GM12874 (cell line): ENCODE results near the gene SLC2A1.

Experiments
- TF ChIP-seq, protein P1 (sequence below): IDR thresholded peaks from 2 replicates; pipeline ENCODE4 v1.5.1; 2011; ENCODE audit warnings: low read depth, mild to moderate bottlenecking, control low read depth, low read length, moderate library complexity; ENCODE audit not compliant: insufficient read depth

SLC2A1 gene

GRCh38 chr1:42979036-42979430 is 20.4 kb upstream of the SLC2A1 start:
- TF ChIP-seq, protein P1, sequence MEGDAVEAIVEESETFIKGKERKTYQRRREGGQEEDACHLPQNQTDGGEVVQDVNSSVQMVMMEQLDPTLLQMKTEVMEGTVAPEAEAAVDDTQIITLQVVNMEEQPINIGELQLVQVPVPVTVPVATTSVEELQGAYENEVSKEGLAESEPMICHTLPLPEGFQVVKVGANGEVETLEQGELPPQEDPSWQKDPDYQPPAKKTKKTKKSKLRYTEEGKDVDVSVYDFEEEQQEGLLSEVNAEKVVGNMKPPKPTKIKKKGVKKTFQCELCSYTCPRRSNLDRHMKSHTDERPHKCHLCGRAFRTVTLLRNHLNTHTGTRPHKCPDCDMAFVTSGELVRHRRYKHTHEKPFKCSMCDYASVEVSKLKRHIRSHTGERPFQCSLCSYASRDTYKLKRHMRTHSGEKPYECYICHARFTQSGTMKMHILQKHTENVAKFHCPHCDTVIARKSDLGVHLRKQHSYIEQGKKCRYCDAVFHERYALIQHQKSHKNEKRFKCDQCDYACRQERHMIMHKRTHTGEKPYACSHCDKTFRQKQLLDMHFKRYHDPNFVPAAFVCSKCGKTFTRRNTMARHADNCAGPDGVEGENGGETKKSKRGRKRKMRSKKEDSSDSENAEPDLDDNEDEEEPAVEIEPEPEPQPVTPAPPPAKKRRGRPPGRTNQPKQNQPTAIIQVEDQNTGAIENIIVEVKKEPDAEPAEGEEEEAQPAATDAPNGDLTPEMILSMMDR = no peak

GRCh38 chr1:42978317-42979035 is 19.8 kb upstream of the SLC2A1 start:
- TF ChIP-seq, protein P1 = no peak

- TF ChIP-seq, protein P1 = no peak
Measured at GRCh38 chr1:42977653-42978052, 19.0 kb upstream of the SLC2A1 start.

DNA sequence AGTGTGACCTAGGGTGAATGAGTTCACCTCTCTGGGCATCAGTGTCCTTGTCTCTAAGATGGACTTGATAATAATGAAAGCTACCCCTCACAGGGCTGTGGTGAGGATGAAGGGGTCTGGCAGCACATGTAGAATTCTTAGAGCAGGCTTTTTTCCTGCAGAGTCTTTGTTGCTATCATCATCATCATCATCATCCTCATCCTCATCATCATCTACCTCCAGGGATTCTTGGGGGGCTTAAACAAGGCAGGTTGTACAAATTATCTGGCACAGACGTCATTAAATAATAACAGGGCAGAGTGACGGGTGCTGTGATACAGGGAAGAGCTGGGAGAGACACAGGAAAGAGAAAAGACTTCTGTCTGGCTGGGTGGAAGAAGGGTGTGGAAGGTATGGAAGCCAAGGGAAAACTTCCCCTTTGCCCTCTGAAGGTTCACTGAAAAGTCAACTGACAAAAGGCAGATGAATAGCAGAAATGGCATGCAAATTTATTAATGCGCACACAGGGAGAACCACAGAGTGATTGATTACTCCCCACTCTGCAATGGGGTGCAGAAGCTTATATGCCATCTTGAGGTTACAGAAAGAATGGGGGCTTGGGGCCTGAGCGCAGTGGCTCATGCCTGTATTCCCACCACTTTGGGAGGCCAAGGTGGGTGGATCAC is 17.0 kb upstream of the SLC2A1 start:
- TF ChIP-seq, protein P1 = no peak

GRCh38 chr1:42974767-42975437 is 16.2 kb upstream of the SLC2A1 start:
- TF ChIP-seq, protein P1 = no peak

DNA sequence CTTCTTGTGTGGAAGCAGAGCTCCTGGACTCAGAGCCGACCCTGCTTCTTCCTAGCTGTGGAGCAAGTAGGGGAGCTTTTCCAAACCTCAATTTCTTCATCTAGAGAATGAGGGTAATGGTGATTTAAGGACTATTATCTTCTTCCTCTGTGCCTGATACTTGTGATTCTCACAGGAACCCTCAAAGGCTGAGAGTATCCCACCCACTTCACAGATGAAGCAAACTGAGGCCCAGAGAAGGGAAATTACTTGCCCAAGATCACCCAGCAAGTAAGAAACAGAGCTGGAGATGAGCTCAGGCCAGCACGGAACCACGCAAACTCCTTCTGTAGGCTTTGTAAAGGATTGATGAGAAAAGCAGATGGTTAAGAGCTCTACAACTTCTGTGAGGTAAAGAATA is 15.1 kb upstream of the SLC2A1 start:
- TF ChIP-seq, protein P1 = no peak

DNA sequence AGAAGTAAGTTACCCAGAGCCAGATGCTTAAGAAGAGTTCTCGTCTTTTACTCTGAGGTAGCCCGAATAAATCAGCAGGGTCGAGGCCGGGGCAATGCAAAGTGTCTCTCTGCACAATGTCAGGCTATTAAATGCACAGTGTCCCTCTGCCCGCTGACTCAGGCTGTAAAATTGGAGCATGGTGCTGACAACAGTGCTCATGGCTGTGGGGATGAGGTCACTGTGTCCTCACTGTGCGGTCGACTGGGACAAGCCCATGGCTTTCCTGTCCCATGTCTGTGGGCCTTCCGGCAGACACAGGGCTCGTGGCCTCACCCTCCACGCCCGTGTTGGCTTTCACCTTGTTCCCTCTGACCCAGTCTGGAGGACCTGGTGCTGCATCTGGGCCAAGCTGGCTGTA is 14.6 kb upstream of the SLC2A1 start:
- TF ChIP-seq, protein P1 = no peak
